Dedifferentiated amniotic fluid mesenchymal stem cell (primary cell): Measurements from ENCODE around the gene MTX2.

ENCODE experiments used
- DNase-seq: peaks from one replicate; pipeline ENCODE4 v3.0.0-alpha.2; 2016; ENCODE audit errors: extremely low spot score

MTX2 gene

DNA sequence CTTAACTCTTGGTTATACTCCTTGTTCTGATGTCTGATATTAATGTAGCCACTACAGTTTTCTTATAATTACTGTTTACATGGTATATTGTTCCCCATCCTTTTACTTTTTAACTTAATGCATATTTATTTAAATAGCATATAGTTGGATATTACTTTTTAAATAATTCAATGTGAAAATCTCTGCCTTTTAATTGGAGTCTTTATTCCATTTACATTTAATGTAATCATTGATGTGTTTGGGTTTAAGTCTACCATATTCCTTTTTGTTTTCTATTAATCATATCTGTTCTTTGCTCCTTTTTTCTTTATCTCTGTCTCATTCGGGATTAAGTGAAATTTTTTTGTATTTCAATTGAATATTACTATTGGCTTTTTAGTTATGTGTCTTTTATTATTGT lies 109.1 kb downstream of the MTX2 start:
- DNase-seq, result no peak

DNA sequence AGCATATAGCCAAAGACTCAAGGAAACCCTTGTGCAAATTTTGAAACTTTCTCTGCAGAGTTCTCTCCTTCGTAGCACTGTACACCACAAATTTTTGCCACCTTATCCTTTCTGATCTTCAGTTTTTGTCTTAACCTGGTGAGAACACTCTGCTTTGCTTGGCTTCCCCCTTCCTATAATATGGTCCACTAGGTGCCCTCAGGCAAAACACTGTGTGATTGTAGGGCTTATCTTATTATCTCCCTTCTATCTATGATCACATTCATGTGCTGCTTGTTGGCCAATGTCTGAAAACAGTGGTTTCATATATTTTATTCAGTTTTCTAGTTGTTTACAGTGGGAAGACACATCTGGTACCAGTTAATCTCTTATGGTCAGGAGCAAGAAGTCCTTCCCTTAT lies 111.1 kb downstream of the MTX2 start:
- DNase-seq, result no peak

DNA sequence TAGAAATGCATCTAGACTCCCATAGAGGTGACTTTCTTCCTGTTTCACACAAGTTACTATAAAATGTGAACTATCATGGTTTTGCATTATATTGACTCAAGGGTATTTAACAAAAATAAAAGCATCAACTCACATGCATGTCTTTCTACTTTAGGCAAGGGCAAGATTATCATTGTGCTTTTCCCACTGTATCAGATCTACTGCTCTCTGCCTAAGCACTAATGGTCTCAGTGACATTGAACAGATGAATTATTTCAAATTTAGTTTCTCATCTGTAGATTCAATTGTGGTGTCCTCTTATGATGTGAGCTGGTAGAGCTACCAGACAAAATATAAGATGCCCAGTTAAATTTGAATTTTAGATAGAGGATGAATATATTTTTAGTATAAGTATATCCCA lies 113.9 kb downstream of the MTX2 start:
- no peak for DNase-seq

DNA sequence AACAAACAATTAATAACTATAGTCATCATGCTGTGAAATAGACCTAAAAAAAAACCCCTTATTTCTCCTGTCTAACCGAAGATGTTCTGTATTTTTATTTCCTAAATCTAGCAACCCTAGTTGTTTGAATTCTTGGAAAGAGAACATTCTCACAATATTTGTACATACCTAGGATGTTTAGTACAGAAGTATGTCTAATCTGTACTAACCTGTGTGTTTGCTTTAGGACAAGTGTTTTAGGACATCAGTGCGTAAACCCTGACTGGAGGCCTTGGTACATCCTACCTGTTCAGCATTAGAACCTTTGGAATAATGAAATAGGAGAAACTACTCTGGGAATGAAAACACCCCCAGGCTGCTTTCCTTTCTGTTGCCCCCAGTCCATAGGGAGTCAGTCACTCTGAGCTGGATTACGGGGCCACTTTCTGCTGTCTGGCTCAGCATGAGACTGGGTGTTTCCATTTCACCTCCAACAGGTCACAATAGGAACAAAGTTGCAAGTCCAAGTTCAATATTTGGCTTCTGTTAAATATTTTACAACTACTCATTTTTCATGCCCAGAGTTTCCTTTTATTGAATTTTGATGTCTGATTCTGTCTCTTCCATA lies 114.7 kb downstream of the MTX2 start:
- no peak for DNase-seq

DNA sequence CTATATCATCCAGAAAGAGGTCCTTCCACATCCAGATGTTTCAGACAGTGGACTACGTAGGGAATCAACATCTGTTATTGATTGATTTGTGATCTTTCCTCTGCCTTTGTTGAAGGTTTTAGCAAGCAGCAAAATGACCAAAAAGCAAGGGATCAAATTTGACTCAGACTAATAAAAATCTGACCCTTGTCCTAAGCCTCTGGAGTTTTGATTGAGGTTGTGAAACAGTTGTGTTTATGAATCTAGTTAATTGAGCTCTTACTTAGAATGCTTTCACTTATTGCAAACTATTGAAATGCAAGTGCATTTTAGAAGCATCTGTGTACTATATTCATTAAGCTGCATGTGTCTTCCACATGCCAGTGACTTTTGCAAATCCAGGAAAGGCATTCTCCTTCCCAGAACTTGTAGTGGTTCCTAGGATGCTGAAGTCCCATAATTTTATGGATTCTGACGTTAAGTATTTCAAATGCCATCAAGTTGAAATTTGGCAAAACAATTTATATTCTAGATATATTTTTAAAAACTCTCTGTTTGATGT lies 116.0 kb downstream of the MTX2 start:
- no peak for DNase-seq

DNA sequence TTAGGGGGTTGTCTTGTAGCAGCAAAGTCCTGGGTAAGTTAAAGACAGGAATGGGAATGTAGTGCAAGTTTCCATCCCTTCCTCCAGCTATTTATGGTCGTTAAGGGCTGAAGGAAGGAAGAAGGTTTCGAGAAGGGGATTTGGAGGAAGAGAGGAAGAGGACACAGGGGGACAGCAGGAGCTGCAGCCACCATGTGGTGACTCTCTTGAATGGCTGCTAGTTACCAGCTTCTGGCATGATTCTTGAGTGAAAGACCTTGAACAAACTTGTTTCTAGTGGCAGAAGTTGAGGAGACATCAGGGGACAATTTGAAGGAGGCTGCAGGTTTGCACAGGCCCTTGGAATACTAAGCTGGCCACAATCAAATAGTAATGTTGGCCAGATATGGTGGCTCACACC lies 116.6 kb downstream of the MTX2 start:
- DNase-seq, result no peak
